ENCODE results near the gene JUN.

DNA sequence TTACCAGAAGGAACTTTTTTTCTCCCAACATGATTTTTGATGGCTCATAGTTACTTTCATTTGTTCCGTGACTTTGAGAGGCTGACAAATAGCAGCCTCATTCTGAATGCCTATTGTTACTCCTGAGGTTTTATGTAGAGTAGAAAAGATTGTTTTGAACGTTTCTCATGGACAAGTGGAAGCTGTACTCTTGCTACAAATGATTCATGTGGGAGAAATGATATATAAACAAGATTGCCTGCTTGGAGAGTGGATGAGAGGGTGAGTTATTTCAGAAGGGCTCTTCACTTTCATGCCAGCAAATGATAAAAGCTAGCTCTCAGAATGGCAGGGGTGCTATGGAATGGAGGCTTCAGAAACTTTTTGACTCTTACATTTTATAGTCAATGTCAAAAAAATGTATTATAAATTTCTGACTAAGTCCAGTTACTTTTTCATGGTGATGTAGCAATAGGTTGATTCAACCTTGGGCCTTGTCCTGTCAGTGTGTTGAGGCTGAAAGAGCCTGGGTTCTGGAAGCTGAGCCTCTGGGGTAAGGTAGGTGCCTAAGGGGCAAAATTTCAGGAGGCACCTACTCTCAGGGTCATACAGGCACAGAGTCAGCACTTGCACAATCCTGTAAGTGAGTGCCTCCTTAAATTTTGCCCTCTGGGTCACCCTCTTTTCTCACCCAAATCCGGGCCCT lies 19.4 kb downstream of the JUN start:
- TF ChIP-seq, protein P1, sequence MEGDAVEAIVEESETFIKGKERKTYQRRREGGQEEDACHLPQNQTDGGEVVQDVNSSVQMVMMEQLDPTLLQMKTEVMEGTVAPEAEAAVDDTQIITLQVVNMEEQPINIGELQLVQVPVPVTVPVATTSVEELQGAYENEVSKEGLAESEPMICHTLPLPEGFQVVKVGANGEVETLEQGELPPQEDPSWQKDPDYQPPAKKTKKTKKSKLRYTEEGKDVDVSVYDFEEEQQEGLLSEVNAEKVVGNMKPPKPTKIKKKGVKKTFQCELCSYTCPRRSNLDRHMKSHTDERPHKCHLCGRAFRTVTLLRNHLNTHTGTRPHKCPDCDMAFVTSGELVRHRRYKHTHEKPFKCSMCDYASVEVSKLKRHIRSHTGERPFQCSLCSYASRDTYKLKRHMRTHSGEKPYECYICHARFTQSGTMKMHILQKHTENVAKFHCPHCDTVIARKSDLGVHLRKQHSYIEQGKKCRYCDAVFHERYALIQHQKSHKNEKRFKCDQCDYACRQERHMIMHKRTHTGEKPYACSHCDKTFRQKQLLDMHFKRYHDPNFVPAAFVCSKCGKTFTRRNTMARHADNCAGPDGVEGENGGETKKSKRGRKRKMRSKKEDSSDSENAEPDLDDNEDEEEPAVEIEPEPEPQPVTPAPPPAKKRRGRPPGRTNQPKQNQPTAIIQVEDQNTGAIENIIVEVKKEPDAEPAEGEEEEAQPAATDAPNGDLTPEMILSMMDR (optimal IDR thresholded peaks at IDR 0.05 in 1 of 3, IDR thresholded peaks at IDR 0.05 in 1 of 3, conservative IDR thresholded peaks at IDR 0.05 in 1 of 3; ENCODE audit: extremely low read depth in 1 of 3, insufficient read depth in 2 of 3, low read length in 3 of 3): no peak
- TF ChIP-seq EZH2 (IDR thresholded peaks at IDR 0.05; ENCODE audit: low read length): no peak
